Lower leg skin (tissue), 4 donors: ENCODE data around the gene AGPAT2. TPM values are rescaled to one million over a fixed set of nuclear protein-coding genes. Genes with fewer than 3 reads are reported as not detected.
"Not testable (repeated sequence)": the region's sequence is repeated elsewhere in the genome, so short reads cannot be mapped to it uniquely, and the experiment has no call there.

Source experiments
- DNase-seq, 2 donors: peaks; one replicate each; pipeline ENCODE4 v3.0.0-alpha.2; 2019; ENCODE audit warnings: low spot score in 2 of 2
- H3K4me3 ChIP-seq: fragments of 200-600 bp; sonication (generic); 2 replicates; pipeline ENCODE4 v1.5.1; 2017; ENCODE audit warnings: mild to moderate bottlenecking, low read depth; ENCODE audit not compliant: poor library complexity, severe bottlenecking
- CTCF ChIP-seq, 3 donors: fragments of 450-650 bp; IDR thresholded peaks; one replicate each; pipeline ENCODE4 v1.5.1; 2016; ENCODE audit warnings: antibody characterized with exemption in 3 of 3, mild to moderate bottlenecking in 3 of 3, moderate library complexity in 2 of 3
- POLR2A ChIP-seq, 2 donors: fragments of 450-650 bp; IDR thresholded peaks; one replicate each; pipeline ENCODE4 v1.6.1; 2016 to 2017; ENCODE audit warnings: antibody characterized with exemption in 2 of 2, mild to moderate bottlenecking in 1 of 2, moderate library complexity in 1 of 2
- WGBS, 2 donors: methylation state at CpG; one replicate each; pipeline ENCODE4 v1.1.5; 2018; 5-methylcytosine and 5-hydroxymethylcytosine counted together
- intact Hi-C: fragments of 100-400 bp; cut with DNase I; formaldehyde crosslinking; loops from one replicate; pipeline ENCODE4 v1.15.0; 2023; ENCODE audit warnings: low total_unique reads
- total RNA-seq, 4 donors: library from RNA; depleted of rRNA; stranded (reverse); fragments of >200 nt; gene quantifications; one replicate each; pipeline ENCODE4 v1.1.0, GENCODE V29; 2016

AGPAT2 gene
- total RNA-seq, 4 donors from 2014 or later, result 52.4 to 77.7 (median 63.5) TPM

DNA sequence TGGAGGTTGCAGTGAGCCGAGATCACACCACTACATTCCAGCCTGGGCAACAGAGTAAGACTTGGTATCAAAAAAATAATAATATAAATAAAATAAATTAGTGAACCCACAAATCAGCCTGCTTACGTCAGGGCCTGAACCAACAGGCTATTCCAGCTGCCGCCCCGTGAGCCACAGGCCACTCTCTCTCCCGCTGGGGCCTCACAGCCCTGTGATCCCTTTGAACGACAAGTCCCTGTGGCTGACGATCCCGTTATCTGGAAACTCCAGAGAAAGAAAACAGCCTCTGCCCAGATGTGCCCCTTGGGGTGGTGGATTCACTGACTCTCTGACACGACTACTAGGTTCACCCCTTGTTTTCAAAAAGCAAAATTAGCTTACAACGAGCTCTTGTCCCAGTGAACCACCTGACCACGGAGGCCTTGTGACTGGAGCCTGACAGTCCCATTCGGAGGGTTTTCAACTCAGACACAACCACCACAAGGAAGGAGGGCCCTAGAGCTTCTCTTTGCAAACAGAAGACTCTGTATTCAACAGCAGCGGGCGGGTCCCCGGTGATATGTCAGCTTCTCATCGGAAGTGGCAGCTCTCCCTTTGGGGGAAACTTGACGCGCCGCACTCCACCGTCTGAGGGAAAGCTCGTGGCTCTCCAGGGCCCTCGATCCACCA, 20.7 kb upstream of the AGPAT2 start:
- WGBS, 2 donors, result 76 to 77% methylated on average over 22 of the region's 22 CpGs
- H3K4me3 ChIP-seq, result no peak overlapping the region
- DNase-seq, result no peak
- TF ChIP-seq POLR2A (IDR thresholded peaks at IDR 0.05) (no peak), CTCF (IDR thresholded peaks at IDR 0.05) (no peak)
- intact Hi-C loops, result no loop called here

GRCh38 chr9:136707011-136707410, 19.8 kb upstream of the AGPAT2 start:
- WGBS, 2 donors, result 90 to 93% methylated on average over 7 of the region's 7 CpGs
- no peak for TF ChIP-seq CTCF (IDR thresholded peaks at IDR 0.05)
- TF ChIP-seq POLR2A (IDR thresholded peaks at IDR 0.05), result no peak
- intact Hi-C loops, result no loop called here
- DNase-seq, result no peak
- H3K4me3 ChIP-seq, result no peak overlapping the region

- H3K4me3 ChIP-seq, result no peak overlapping the region
- 65 to 70% methylated on average over 7 of the region's 7 CpGs for WGBS, 2 donors
- no peak for DNase-seq
- intact Hi-C loops, result no loop called here
- TF ChIP-seq CTCF (IDR thresholded peaks at IDR 0.05) (no peak), POLR2A (IDR thresholded peaks at IDR 0.05) (no peak)
These were observed 18.3 kb upstream of the AGPAT2 start for GRCh38 chr9:136705564-136705963.

DNA sequence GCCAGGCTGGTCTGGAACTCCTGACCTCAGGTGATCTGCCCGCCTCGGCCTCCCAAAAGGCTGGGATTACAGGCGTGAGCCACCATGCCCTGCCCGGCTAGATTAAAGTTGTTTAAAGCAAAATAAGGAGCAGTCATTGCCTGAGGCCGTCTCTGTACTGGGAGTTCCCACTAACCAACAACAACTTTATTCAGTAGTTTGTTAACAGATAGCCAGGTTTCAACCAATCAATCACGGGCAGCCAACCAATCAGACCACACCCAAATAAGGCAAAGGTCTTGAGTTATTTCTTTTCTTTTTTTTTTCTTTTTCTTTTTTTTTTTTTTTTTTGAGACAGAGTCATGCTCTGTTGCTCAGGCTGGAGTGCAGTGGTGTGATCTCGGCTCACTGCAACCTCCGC, 17.5 kb upstream of the AGPAT2 start:
- intact Hi-C loops, H3K4me3 ChIP-seq, DNase-seq: not testable (repeated sequence)
- 65 to 76% methylated on average over 8 of the region's 8 CpGs for WGBS, 2 donors

- DNase-seq, result no peak
- no peak overlapping the region for H3K4me3 ChIP-seq
- intact Hi-C loops, result no loop called here
- 81 to 87% methylated on average over 12 of the region's 12 CpGs for WGBS, 2 donors
- TF ChIP-seq POLR2A (IDR thresholded peaks at IDR 0.05) (no peak), CTCF (IDR thresholded peaks at IDR 0.05) (no peak)
These were observed 16.1 kb upstream of the AGPAT2 start for GRCh38 chr9:136703276-136703860.

DNA sequence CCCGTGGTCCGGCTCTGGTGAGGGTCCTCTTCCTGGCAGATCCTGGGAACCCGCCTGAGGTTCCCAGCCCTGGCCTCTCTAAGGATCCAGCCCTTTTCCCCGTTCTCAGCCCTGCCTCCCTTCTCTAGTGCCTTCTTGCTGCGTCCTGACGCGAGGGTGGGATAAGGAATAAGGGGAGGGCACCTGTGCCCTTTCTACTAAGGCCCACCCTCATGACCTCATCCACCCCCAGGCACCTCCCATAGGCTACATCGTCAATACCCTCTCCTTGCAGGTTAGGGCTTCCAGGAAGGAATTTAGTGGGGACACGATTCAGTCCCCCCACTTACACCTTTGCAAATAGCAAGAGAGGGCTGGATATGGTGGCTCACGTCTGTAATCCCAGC, 14.4 kb upstream of the AGPAT2 start:
- 45 to 53% methylated on average over 10 of the region's 10 CpGs for WGBS, 2 donors
- no peak for DNase-seq
- no peak overlapping the region for H3K4me3 ChIP-seq
- TF ChIP-seq CTCF (IDR thresholded peaks at IDR 0.05) (no peak), POLR2A (IDR thresholded peaks at IDR 0.05) (no peak)
- intact Hi-C loops, result no loop called here
